GM12878 (cell line): ENCODE results near the gene MRRF. TPM values are rescaled to one million over a fixed set of nuclear protein-coding genes. Genes with fewer than 3 reads are reported as not detected.

ENCODE experiments used
- ATAC-seq: fragments of 200-7000 bp; cut with Tn5 transposase; 3 replicates; pipeline ENCODE4 v1.9.1; 2020; ENCODE audit warnings: mild to moderate bottlenecking, moderate library complexity
- BruUV-seq: library from RNA; stranded (reverse); fragments of 400-500 nt; replicated peaks from 2 replicates; lab custom pipeline; 2021; lab: Mats Ljungman, UMichigan
- CTCF ChIA-PET: fragments of 300-600 bp; sonication (Branson Sonifier 250); formaldehyde crosslinking; extraction: SDS; loops from one replicate; lab custom pipeline; 2021; ENCODE audit warnings: inconsistent platforms; lab: Yijun Ruan, JAX
- POLR2A ChIA-PET: fragments of 350-600 bp; formaldehyde crosslinking; extraction: SDS; loops from one replicate; lab custom pipeline; 2021; ENCODE audit warnings: inconsistent platforms; lab: Charles Lee
- RAD21 ChIA-PET: fragments of 300-600 bp; sonication (Branson Sonifier 250); formaldehyde crosslinking; loops from one replicate; lab custom pipeline; 2023; ENCODE audit warnings: antibody characterized with exemption; ENCODE audit not compliant: unreplicated experiment; lab: Charles Lee
- SMC1A ChIA-PET: fragments of 300-600 bp; sonication (Branson Sonifier 250); formaldehyde crosslinking; loops from one replicate; lab custom pipeline; 2023; ENCODE audit not compliant: unreplicated experiment, uncharacterized antibody; lab: Charles Lee
- DNase-seq: peaks from one replicate; pipeline ENCODE4 v3.0.0-alpha.2; 2011; ENCODE audit warnings: low read depth, low spot score
- FAIRE-seq: peaks from 3 replicates; lab custom pipeline; 2011; peaks lifted over from hg19 to GRCh38; lab: Jason Lieb, UNC
- H2AFZ ChIP-seq: 2 replicates; pipeline ENCODE4 v1.6.0; 2011; ENCODE audit warnings: low read depth, low read length, control low read depth; ENCODE audit not compliant: control insufficient read depth
- H3K27ac ChIP-seq: 2 replicates; pipeline ENCODE4 v1.5.1; 2011; ENCODE audit warnings: control low read depth; ENCODE audit not compliant: control insufficient read depth, insufficient read depth
- H3K27me3 ChIP-seq, 2 experiments: replicated peaks in 1 of 2; 2 replicates each; pipeline versions ENCODE4 v1.6.0 to v1.6.1; 2011; ENCODE audit warnings: low read length in 1 of 2; ENCODE audit not compliant: control insufficient read depth in 2 of 2, insufficient read depth in 2 of 2
- H3K36me3 ChIP-seq, 2 experiments: 2 replicates each; pipeline ENCODE4 v1.5.1; 2011; ENCODE audit warnings: low read length in 1 of 2; ENCODE audit not compliant: control insufficient read depth in 2 of 2, insufficient read depth in 2 of 2
- H3K4me1 ChIP-seq: 2 replicates; pipeline ENCODE4 v1.6.1; 2011; ENCODE audit warnings: mild to moderate bottlenecking, low read length, moderate library complexity, mixed read lengths; ENCODE audit not compliant: control insufficient read depth, insufficient read depth
- H3K4me2 ChIP-seq: 2 replicates; pipeline ENCODE4 v1.6.0; 2011; ENCODE audit warnings: control low read depth; ENCODE audit not compliant: control insufficient read depth, insufficient read depth
- H3K4me3 ChIP-seq: fragments of 200-600 bp; sonication (generic); 2 replicates; pipeline ENCODE4 v1.5.1; 2016
- H3K79me2 ChIP-seq: 2 replicates; pipeline ENCODE4 v1.6.0; 2011; ENCODE audit warnings: low read length; ENCODE audit not compliant: control insufficient read depth, insufficient read depth
- H3K9ac ChIP-seq: 2 replicates; pipeline ENCODE4 v1.8.0; 2011; ENCODE audit warnings: low read length, control low read depth, mixed read lengths; ENCODE audit not compliant: control insufficient read depth, insufficient read depth
- H3K9me3 ChIP-seq: replicated peaks from 3 replicates; pipeline ENCODE4 v1.5.1; 2011; ENCODE audit warnings: mild to moderate bottlenecking, low read length; ENCODE audit not compliant: control insufficient read depth, insufficient read depth
- H4K20me1 ChIP-seq: 2 replicates; pipeline ENCODE4 v1.6.0; 2011; ENCODE audit not compliant: control insufficient read depth, insufficient read depth
- CBX3 ChIP-seq: fragments of 200-600 bp; sonication (generic); IDR thresholded peaks from 2 replicates; pipeline ENCODE4 v1.6.1; 2016; ENCODE audit warnings: low read depth, borderline replicate concordance
- CBX5 ChIP-seq: sonication (generic); IDR thresholded peaks from 2 replicates; pipeline ENCODE4 v1.6.1; 2016; ENCODE audit warnings: low read depth, moderate library complexity, mild to moderate bottlenecking, inconsistent platforms
- FOS ChIP-seq: IDR thresholded peaks from 3 replicates; pipeline ENCODE4 v1.6.1; 2011; ENCODE audit warnings: borderline replicate concordance; ENCODE audit not compliant: insufficient read length; ENCODE audit errors: extremely low read depth
- KDM1A ChIP-seq: fragments of 200-600 bp; sonication (generic); IDR thresholded peaks from 2 replicates; pipeline ENCODE4 v1.6.1; 2016; ENCODE audit warnings: borderline replicate concordance
- MLLT1 ChIP-seq: fragments of 450-650 bp; IDR thresholded peaks from 2 replicates; pipeline ENCODE4 v1.6.1; 2016; ENCODE audit warnings: mild to moderate bottlenecking
- NR2F1 ChIP-seq: fragments of 450-650 bp; conservative IDR thresholded peaks from 2 replicates; pipeline ENCODE4 v1.6.1; 2017; ENCODE audit warnings: mild to moderate bottlenecking
- POLR2AphosphoS2 ChIP-seq: IDR thresholded peaks from 2 replicates; pipeline ENCODE4 v1.6.1; 2011; ENCODE audit warnings: low read depth, mild to moderate bottlenecking, low read length, improper control_type of control experiment, moderate library complexity
- RELA ChIP-seq: fragments of 450-650 bp; IDR thresholded peaks from 2 replicates; pipeline ENCODE4 v1.8.0; 2014; ENCODE audit warnings: borderline replicate concordance; ENCODE audit not compliant: partially characterized antibody
- SMAD1 ChIP-seq: fragments of 450-650 bp; IDR thresholded peaks from 2 replicates; pipeline ENCODE4 v1.6.1; 2018; ENCODE audit warnings: mild to moderate bottlenecking, low read depth; ENCODE audit not compliant: partially characterized antibody
- SP1 ChIP-seq: IDR thresholded peaks from one replicate; pipeline ENCODE4 v1.6.1; 2011; ENCODE audit warnings: low read depth, low read length
- TAF1 ChIP-seq: IDR thresholded peaks from 2 replicates; pipeline ENCODE4 v1.6.1; 2011; ENCODE audit warnings: mild to moderate bottlenecking, low read depth, low read length, borderline replicate concordance
- ZNF217 ChIP-seq: fragments of 450-650 bp; IDR thresholded peaks from 2 replicates; pipeline ENCODE4 v1.6.1; 2017; ENCODE audit warnings: antibody characterized with exemption, mild to moderate bottlenecking
- ZNF622 ChIP-seq: fragments of 450-650 bp; IDR thresholded peaks from 2 replicates; pipeline ENCODE4 v1.6.1; 2017; ENCODE audit warnings: mild to moderate bottlenecking, inconsistent platforms
- ZSCAN29 ChIP-seq: fragments of 450-650 bp; IDR thresholded peaks from 2 replicates; pipeline ENCODE4 v1.6.1; 2017; ENCODE audit warnings: mild to moderate bottlenecking, moderate library complexity
- WGBS: methylation state at CpG from one replicate; pipeline ENCODE4 v1.1.6; 2016; ENCODE audit warnings: low lambda C conversion rate; ENCODE audit not compliant: insufficient replicate concordance, insufficient coverage; ENCODE audit errors: missing lambda C conversion rate; 5-methylcytosine and 5-hydroxymethylcytosine counted together
- in situ Hi-C: fragments of 300-500 bp; cut with MboI; formaldehyde crosslinking; loops from 9 replicates; pipeline ENCODE4 v1.14.3; 2018; ENCODE audit warnings: mixed read lengths
- intact Hi-C: fragments of 100-400 bp; cut with micrococcal nuclease; formaldehyde crosslinking; loops from one replicate; pipeline ENCODE4 v1.14.2; 2022; ENCODE audit not compliant: unreplicated experiment
- polyA plus RNA-seq, 11 experiments: library from polyadenylated mRNA; depleted of rRNA in 4 of 11; unstranded in 6 of 11; stranded (reverse) in 5 of 11; fragments of >200 nt; fragmentation: Nextera tagmentation in 4 of 11; fragmentation: Illumina TruSeq in 1 of 11; extraction: Ambion mirVana in 4 of 11; extraction: Trizol in 1 of 11; gene quantifications; 1 replicate in 1 of 11; 2 replicates in 10 of 11; pipeline versions ENCODE4 v1.2.1 to v1.2.3, GENCODE V29; 2011 to 2016; ENCODE audit warnings: inconsistent platforms in 2 of 11, missing spikeins in 2 of 11, low read depth in 1 of 11
- total RNA-seq, 4 experiments: library from RNA; depleted of rRNA in 3 of 4; stranded (reverse); fragments of >200 nt in 3 of 4; fragmentation: Illumina TruSeq in 1 of 4; extraction: Trizol in 1 of 4; gene quantifications; 2 replicates each; pipeline versions ENCODE4 v1.2.1 to v1.2.3, GENCODE V29; 2013 to 2021
- TF ChIP-seq, protein P1 (sequence below): fragments of 450-650 bp; IDR thresholded peaks from 2 replicates; pipeline ENCODE4 v1.6.1; 2018; ENCODE audit warnings: mild to moderate bottlenecking, low read depth, moderate library complexity; ENCODE audit not compliant: partially characterized antibody
- TF ChIP-seq, protein P2 (sequence below): fragments of 450-650 bp; IDR thresholded peaks from 2 replicates; pipeline ENCODE4 v1.6.1; 2016; ENCODE audit warnings: mild to moderate bottlenecking, moderate library complexity, borderline replicate concordance

The MRRF gene
- total and polyA plus RNA-seq, 10 of the 15 experiments (the other 5 are each of a cell fraction or from before 2014, with no cell fraction given), result 64.8 to 112 (median 76.4) TPM

DNA sequence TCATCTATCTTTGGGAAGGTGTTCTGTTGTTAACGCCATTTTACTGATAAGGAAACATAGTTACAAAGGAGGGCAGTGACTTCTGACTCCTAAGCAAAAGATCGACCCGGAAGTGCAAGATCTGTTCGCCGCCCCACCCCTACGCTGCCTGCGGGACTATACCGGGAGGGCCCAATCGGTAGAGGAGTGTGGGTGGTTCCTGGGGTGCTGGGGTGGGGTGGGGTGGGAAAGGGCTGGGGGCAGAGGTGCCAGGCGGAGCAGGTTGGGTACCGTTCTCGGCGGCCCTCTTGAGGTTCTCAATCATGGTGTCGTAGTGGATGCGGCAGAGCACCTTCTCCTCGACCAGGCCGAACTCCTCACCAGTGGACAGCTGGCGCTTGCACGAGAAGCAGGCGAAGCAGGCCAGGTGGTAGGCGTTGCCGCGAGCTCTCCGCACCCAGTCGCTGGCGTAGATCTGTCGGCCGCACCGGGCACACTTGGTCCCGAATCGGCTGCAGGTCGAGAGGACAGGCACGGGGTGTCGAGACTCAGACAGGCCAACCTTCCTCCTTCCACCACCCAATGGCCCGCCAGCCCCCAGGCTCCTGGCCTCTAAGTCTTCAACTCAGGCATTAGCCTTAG lies 47.8 kb upstream of the MRRF start:
- Histone ChIP-seq H3K27ac (no peak overlapping the region), H3K79me2 (no peaks in the 10 kb centered on the region), H3K27me3 (peaks cover 17 to 31% of the 10 kb centered on the region in 2 experiments), H3K4me3 (no peak overlapping the region), H3K9ac (no peak overlapping the region), H3K36me3 (no peaks in the 10 kb centered on the region), H4K20me1 (0 out of 2 replicates have a peak, but pooled peaks cover 3% of the 10 kb centered on the region), H3K4me1 (no peaks in the 10 kb centered on the region), H2AFZ (no peak overlapping the region), H3K9me3 (no peaks in the 10 kb centered on the region; the same call in 2 of the 3 replicates), H3K4me2 (no peak overlapping the region)
- RAD21 ChIA-PET, result no interaction called here
- in situ Hi-C loops (no loop called here), intact Hi-C loops (no loop called here)
- no TSS peak for BruUV-seq
- CTCF ChIA-PET, result no interaction called here
- ATAC-seq, result no peak
- DNase-seq, result no peak
- POLR2A ChIA-PET, result no interaction called here
- no peak for FAIRE-seq
- SMC1A ChIA-PET, result no interaction called here
- WGBS, result 83% methylated on average over 30 of the region's 35 CpGs
- TF ChIP-seq ZNF622 (no peak), CBX5 (no peak), SP1 (no peak), NR2F1 (no peak), SMAD1 (no peak), FOS (no peak), KDM1A (no peak), ZNF217 (no peak), TAF1 (no peak), CBX3 (no peak), RELA (no peak), ZSCAN29 (no peak), MLLT1 (no peak), POLR2AphosphoS2 (no peak)
- TF ChIP-seq, protein P1, sequence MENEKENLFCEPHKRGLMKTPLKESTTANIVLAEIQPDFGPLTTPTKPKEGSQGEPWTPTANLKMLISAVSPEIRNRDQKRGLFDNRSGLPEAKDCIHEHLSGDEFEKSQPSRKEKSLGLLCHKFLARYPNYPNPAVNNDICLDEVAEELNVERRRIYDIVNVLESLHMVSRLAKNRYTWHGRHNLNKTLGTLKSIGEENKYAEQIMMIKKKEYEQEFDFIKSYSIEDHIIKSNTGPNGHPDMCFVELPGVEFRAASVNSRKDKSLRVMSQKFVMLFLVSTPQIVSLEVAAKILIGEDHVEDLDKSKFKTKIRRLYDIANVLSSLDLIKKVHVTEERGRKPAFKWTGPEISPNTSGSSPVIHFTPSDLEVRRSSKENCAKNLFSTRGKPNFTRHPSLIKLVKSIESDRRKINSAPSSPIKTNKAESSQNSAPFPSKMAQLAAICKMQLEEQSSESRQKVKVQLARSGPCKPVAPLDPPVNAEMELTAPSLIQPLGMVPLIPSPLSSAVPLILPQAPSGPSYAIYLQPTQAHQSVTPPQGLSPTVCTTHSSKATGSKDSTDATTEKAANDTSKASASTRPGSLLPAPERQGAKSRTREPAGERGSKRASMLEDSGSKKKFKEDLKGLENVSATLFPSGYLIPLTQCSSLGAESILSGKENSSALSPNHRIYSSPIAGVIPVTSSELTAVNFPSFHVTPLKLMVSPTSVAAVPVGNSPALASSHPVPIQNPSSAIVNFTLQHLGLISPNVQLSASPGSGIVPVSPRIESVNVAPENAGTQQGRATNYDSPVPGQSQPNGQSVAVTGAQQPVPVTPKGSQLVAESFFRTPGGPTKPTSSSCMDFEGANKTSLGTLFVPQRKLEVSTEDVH, result no peak
- TF ChIP-seq, protein P2, sequence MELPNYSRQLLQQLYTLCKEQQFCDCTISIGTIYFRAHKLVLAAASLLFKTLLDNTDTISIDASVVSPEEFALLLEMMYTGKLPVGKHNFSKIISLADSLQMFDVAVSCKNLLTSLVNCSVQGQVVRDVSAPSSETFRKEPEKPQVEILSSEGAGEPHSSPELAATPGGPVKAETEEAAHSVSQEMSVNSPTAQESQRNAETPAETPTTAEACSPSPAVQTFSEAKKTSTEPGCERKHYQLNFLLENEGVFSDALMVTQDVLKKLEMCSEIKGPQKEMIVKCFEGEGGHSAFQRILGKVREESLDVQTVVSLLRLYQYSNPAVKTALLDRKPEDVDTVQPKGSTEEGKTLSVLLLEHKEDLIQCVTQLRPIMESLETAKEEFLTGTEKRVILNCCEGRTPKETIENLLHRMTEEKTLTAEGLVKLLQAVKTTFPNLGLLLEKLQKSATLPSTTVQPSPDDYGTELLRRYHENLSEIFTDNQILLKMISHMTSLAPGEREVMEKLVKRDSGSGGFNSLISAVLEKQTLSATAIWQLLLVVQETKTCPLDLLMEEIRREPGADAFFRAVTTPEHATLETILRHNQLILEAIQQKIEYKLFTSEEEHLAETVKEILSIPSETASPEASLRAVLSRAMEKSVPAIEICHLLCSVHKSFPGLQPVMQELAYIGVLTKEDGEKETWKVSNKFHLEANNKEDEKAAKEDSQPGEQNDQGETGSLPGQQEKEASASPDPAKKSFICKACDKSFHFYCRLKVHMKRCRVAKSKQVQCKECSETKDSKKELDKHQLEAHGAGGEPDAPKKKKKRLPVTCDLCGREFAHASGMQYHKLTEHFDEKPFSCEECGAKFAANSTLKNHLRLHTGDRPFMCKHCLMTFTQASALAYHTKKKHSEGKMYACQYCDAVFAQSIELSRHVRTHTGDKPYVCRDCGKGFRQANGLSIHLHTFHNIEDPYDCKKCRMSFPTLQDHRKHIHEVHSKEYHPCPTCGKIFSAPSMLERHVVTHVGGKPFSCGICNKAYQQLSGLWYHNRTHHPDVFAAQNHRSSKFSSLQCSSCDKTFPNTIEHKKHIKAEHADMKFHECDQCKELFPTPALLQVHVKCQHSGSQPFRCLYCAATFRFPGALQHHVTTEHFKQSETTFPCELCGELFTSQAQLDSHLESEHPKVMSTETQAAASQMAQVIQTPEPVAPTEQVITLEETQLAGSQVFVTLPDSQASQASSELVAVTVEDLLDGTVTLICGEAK, result no peak
